Gastroesophageal sphincter (tissue), 3 donors: ENCODE results near the gene TPD52L1.

Source experiments
- EP300 ChIP-seq: sonication (generic); formaldehyde crosslinking; IDR thresholded peaks from one replicate; pipeline ENCODE4 v1.6.1; 2017; ENCODE audit warnings: antibody characterized with exemption, mild to moderate bottlenecking
- POLR2AphosphoS5 ChIP-seq: sonication (generic); formaldehyde crosslinking; IDR thresholded peaks from one replicate; pipeline ENCODE4 v1.6.1; 2017; ENCODE audit warnings: antibody characterized with exemption
- TF ChIP-seq, protein P1 (sequence below), 4 experiments: fragments of 200-600 bp in 2 of 4; fragments of 450-650 bp in 2 of 4; sonication (generic) in 1 of 4; IDR thresholded peaks; one replicate each; pipeline ENCODE4 v1.5.1; 2017 to 2019; ENCODE audit warnings: antibody characterized with exemption in 4 of 4, mild to moderate bottlenecking in 2 of 4, moderate library complexity in 2 of 4

DNA sequence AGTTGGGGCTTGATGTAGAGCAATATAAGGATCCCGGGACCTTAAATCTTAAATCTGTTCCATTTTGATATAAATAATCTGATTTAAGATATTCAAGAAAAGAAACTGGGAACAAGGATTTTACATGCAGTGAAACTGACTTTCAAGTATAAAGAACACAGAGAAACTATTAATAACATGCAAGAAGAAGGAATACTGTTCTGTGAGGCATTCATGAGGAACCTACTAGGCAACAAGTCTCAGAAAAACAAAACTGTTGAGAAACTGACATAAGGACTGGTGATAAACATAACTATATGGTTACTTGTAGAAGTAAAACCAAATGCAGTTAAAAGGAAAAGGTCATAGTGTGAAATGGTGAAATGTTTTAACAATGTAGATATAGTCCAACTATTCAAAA, 132.4 kb downstream of the TPD52L1 start:
- TF ChIP-seq, protein P1, sequence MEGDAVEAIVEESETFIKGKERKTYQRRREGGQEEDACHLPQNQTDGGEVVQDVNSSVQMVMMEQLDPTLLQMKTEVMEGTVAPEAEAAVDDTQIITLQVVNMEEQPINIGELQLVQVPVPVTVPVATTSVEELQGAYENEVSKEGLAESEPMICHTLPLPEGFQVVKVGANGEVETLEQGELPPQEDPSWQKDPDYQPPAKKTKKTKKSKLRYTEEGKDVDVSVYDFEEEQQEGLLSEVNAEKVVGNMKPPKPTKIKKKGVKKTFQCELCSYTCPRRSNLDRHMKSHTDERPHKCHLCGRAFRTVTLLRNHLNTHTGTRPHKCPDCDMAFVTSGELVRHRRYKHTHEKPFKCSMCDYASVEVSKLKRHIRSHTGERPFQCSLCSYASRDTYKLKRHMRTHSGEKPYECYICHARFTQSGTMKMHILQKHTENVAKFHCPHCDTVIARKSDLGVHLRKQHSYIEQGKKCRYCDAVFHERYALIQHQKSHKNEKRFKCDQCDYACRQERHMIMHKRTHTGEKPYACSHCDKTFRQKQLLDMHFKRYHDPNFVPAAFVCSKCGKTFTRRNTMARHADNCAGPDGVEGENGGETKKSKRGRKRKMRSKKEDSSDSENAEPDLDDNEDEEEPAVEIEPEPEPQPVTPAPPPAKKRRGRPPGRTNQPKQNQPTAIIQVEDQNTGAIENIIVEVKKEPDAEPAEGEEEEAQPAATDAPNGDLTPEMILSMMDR (IDR thresholded peaks at IDR 0.05) = no peak
- TF ChIP-seq EP300 (no peak), POLR2AphosphoS5 (no peak)
